SK-N-SH treated with all-trans-retinoic acid at 6 μM for 48 hours (cell line): ENCODE data around the gene FDXACB1.

ENCODE experiments used
- ATAC-seq: fragments of 200-7000 bp; cut with Tn5 transposase; 3 replicates; pipeline ENCODE4 v1.9.1; 2020; ENCODE audit warnings: mild to moderate bottlenecking, moderate library complexity
- ARNTL ChIP-seq: fragments of 450-650 bp; formaldehyde crosslinking; IDR thresholded peaks from 2 replicates; pipeline ENCODE4 v1.5.0; 2020; ENCODE audit warnings: low read depth, mild to moderate bottlenecking, moderate library complexity, borderline replicate concordance
- BACH2 ChIP-seq: fragments of 250-450 bp; sonication (Bioruptor Pico); IDR thresholded peaks from 2 replicates; pipeline ENCODE4 v1.9.0; 2021; ENCODE audit warnings: mild to moderate bottlenecking, borderline replicate concordance
- ESRRG ChIP-seq: fragments of 250-450 bp; sonication (Bioruptor Pico); IDR thresholded peaks from 2 replicates; pipeline ENCODE4 v1.6.1; 2021; ENCODE audit warnings: mild to moderate bottlenecking
- GLIS3 ChIP-seq: fragments of 250-450 bp; sonication (Bioruptor Pico); IDR thresholded peaks from 2 replicates; pipeline ENCODE4 v1.5.0; 2020; ENCODE audit warnings: mild to moderate bottlenecking, moderate library complexity
- ISL1 ChIP-seq: fragments of 250-450 bp; sonication (Bioruptor Pico); IDR thresholded peaks from 2 replicates; pipeline ENCODE4 v2.1.2; 2022; ENCODE audit warnings: mild to moderate bottlenecking, moderate library complexity
- OSR1 ChIP-seq: fragments of 250-450 bp; sonication (Bioruptor Pico); IDR thresholded peaks from 2 replicates; pipeline ENCODE4 v1.8.0; 2022; ENCODE audit warnings: moderate library complexity, mild to moderate bottlenecking, inconsistent platforms
- PPARA ChIP-seq: fragments of 250-450 bp; sonication (Bioruptor Pico); IDR thresholded peaks from 2 replicates; pipeline ENCODE4 v1.5.0; 2020; ENCODE audit warnings: mild to moderate bottlenecking, borderline replicate concordance
- RARB ChIP-seq: fragments of 250-450 bp; sonication (Bioruptor Pico); IDR thresholded peaks from 2 replicates; pipeline ENCODE4 v1.8.0; 2021; ENCODE audit warnings: mild to moderate bottlenecking, moderate library complexity
- SNAI2 ChIP-seq: fragments of 250-450 bp; sonication (Bioruptor Pico); IDR thresholded peaks from 2 replicates; pipeline ENCODE4 v1.5.0; 2020; ENCODE audit warnings: mild to moderate bottlenecking, moderate library complexity
- TCF4 ChIP-seq: fragments of 250-450 bp; sonication (Bioruptor Pico); IDR thresholded peaks from 2 replicates; pipeline ENCODE4 v1.8.0; 2021; ENCODE audit warnings: mild to moderate bottlenecking, moderate library complexity, borderline replicate concordance
- TOX ChIP-seq: fragments of 250-450 bp; sonication (Bioruptor Pico); IDR thresholded peaks from 2 replicates; pipeline ENCODE4 v1.8.0; 2021; ENCODE audit warnings: mild to moderate bottlenecking, moderate library complexity, borderline replicate concordance
- ZC3H10 ChIP-seq: fragments of 250-450 bp; sonication (Bioruptor Pico); IDR thresholded peaks from 2 replicates; pipeline ENCODE4 v1.5.1; 2021; ENCODE audit warnings: mild to moderate bottlenecking, moderate library complexity
- ZFP3 ChIP-seq: fragments of 250-450 bp; sonication (Bioruptor Pico); IDR thresholded peaks from 2 replicates; pipeline ENCODE4 v1.5.0; 2020; ENCODE audit warnings: mild to moderate bottlenecking, moderate library complexity
- ZFP30 ChIP-seq: fragments of 450-650 bp; formaldehyde crosslinking; IDR thresholded peaks from 2 replicates; pipeline ENCODE4 v1.5.0; 2022; ENCODE audit warnings: mild to moderate bottlenecking, moderate library complexity
- ZNF565 ChIP-seq: fragments of 450-650 bp; formaldehyde crosslinking; conservative IDR thresholded peaks from 2 replicates; pipeline ENCODE4 v1.5.0; 2020; ENCODE audit warnings: low read depth, mild to moderate bottlenecking, moderate library complexity
- ZNF70 ChIP-seq: fragments of 450-650 bp; formaldehyde crosslinking; IDR thresholded peaks from 2 replicates; pipeline ENCODE4 v1.5.0; 2020; ENCODE audit warnings: mild to moderate bottlenecking, moderate library complexity
- ZNF8 ChIP-seq: fragments of 450-650 bp; formaldehyde crosslinking; IDR thresholded peaks from 2 replicates; pipeline ENCODE4 v1.5.0; 2020; ENCODE audit warnings: mild to moderate bottlenecking, moderate library complexity
- TF ChIP-seq, protein P1 (sequence below): fragments of 250-450 bp; sonication (Bioruptor Pico); IDR thresholded peaks from 2 replicates; pipeline ENCODE4 v1.5.1; 2021; ENCODE audit warnings: mild to moderate bottlenecking, moderate library complexity
- TF ChIP-seq, protein P2 (sequence below): fragments of 250-450 bp; sonication (Bioruptor Pico); IDR thresholded peaks from 2 replicates; pipeline ENCODE4 v1.5.1; 2020; ENCODE audit warnings: low read depth, mild to moderate bottlenecking, moderate library complexity
- TF ChIP-seq, protein P3 (sequence below): fragments of 250-450 bp; sonication (Bioruptor Pico); IDR thresholded peaks from 2 replicates; pipeline ENCODE4 v1.5.0; 2020; ENCODE audit warnings: mild to moderate bottlenecking, moderate library complexity
- TF ChIP-seq, protein P4 (sequence below): fragments of 250-450 bp; sonication (Bioruptor Pico); IDR thresholded peaks from 2 replicates; pipeline ENCODE4 v1.8.0; 2021; ENCODE audit warnings: low read depth, mild to moderate bottlenecking, moderate library complexity, borderline replicate concordance

FDXACB1 gene

DNA sequence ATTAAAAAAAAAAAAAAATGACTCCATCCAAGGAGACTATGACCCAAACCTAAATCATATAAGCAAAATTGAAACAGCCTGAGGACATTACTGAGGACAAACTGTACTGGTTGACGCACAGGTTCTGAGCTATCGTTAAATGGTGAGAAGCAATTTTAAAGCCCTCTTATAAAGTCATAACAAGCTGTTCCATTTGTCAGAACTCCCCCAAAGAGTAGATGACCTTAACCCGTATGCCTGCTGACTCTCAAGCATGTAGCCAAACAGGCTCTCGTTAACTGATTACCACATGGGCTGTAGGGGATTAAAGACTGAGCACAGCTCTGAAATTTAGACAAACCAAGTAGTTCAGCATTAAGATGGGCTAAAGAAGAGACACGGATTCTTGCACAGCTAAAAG lies 30.4 kb upstream of the FDXACB1 start:
- TF ChIP-seq ZNF70 (no peak), ZNF8 (CRISPR knock-in tag) (no peak), BACH2 (no peak), TOX (CRISPR knock-in tag) (no peak), OSR1 (CRISPR knock-in tag) (no peak), TCF4 (CRISPR knock-in tag) (no peak), ZFP3 (CRISPR knock-in tag) (no peak), RARB (no peak), ZC3H10 (CRISPR knock-in tag) (no peak), ZFP30 (CRISPR knock-in tag) (no peak), ISL1 (no peak), ARNTL (no peak), PPARA (CRISPR knock-in tag) (no peak)
- TF ChIP-seq, protein P1, sequence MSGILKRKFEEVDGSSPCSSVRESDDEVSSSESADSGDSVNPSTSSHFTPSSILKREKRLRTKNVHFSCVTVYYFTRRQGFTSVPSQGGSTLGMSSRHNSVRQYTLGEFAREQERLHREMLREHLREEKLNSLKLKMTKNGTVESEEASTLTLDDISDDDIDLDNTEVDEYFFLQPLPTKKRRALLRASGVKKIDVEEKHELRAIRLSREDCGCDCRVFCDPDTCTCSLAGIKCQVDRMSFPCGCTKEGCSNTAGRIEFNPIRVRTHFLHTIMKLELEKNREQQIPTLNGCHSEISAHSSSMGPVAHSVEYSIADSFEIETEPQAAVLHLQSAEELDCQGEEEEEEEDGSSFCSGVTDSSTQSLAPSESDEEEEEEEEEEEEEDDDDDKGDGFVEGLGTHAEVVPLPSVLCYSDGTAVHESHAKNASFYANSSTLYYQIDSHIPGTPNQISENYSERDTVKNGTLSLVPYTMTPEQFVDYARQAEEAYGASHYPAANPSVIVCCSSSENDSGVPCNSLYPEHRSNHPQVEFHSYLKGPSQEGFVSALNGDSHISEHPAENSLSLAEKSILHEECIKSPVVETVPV (CRISPR knock-in tag) = no peak
- TF ChIP-seq, protein P2, sequence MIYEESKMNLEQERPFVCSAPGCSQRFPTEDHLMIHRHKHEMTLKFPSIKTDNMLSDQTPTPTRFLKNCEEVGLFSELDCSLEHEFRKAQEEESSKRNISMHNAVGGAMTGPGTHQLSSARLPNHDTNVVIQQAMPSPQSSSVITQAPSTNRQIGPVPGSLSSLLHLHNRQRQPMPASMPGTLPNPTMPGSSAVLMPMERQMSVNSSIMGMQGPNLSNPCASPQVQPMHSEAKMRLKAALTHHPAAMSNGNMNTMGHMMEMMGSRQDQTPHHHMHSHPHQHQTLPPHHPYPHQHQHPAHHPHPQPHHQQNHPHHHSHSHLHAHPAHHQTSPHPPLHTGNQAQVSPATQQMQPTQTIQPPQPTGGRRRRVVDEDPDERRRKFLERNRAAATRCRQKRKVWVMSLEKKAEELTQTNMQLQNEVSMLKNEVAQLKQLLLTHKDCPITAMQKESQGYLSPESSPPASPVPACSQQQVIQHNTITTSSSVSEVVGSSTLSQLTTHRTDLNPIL (CRISPR knock-in tag) = no peak
- TF ChIP-seq, protein P3, sequence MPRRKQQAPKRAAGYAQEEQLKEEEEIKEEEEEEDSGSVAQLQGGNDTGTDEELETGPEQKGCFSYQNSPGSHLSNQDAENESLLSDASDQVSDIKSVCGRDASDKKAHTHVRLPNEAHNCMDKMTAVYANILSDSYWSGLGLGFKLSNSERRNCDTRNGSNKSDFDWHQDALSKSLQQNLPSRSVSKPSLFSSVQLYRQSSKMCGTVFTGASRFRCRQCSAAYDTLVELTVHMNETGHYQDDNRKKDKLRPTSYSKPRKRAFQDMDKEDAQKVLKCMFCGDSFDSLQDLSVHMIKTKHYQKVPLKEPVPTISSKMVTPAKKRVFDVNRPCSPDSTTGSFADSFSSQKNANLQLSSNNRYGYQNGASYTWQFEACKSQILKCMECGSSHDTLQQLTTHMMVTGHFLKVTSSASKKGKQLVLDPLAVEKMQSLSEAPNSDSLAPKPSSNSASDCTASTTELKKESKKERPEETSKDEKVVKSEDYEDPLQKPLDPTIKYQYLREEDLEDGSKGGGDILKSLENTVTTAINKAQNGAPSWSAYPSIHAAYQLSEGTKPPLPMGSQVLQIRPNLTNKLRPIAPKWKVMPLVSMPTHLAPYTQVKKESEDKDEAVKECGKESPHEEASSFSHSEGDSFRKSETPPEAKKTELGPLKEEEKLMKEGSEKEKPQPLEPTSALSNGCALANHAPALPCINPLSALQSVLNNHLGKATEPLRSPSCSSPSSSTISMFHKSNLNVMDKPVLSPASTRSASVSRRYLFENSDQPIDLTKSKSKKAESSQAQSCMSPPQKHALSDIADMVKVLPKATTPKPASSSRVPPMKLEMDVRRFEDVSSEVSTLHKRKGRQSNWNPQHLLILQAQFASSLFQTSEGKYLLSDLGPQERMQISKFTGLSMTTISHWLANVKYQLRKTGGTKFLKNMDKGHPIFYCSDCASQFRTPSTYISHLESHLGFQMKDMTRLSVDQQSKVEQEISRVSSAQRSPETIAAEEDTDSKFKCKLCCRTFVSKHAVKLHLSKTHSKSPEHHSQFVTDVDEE = no peak
- TF ChIP-seq, protein P4, sequence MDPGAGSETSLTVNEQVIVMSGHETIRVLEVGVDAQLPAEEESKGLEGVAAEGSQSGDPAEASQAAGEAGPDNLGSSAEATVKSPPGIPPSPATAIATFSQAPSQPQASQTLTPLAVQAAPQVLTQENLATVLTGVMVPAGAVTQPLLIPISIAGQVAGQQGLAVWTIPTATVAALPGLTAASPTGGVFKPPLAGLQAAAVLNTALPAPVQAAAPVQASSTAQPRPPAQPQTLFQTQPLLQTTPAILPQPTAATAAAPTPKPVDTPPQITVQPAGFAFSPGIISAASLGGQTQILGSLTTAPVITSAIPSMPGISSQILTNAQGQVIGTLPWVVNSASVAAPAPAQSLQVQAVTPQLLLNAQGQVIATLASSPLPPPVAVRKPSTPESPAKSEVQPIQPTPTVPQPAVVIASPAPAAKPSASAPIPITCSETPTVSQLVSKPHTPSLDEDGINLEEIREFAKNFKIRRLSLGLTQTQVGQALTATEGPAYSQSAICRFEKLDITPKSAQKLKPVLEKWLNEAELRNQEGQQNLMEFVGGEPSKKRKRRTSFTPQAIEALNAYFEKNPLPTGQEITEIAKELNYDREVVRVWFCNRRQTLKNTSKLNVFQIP = no peak
- TF ChIP-seq, all 23 proteins: peak for 0
- ATAC-seq = no peak

DNA sequence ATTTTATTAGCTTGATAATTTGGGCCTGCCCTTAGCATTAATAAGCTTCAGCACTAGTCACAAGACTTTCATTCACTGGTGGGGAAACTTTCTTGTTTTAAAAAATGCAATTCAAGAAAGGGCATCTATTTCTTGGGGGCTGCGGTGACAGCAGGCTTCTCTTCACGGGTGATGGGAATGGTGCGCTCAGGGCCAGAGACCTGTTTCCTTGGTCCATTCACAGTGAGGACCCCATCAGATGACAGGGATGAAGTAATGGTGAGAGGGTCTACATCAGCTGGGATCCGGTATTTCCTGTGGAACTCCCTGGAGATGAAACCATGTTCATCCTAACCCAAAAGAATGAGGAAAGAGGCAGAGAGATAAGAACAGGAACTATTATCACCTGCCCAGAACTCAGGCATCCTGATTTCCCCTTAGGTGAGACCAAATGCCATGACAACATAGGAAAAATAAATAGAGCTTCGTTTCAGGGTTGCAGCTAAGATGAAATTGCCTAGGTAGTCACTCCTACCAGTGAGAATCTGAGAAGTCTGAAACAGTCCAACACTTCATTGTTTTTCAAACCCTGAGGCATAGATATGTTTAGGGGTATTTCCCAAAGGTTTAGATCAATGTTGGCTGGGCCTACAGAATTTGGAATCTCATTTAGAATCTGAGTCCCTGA lies 29.8 kb upstream of the FDXACB1 start:
- ATAC-seq = no peak
- TF ChIP-seq GLIS3 (CRISPR knock-in tag) = no peak
- no peak for TF ChIP-seq ESRRG
- no peak for TF ChIP-seq TCF4 (CRISPR knock-in tag)
- no peak for TF ChIP-seq ZNF565
- TF ChIP-seq, protein P3 = no peak
- TF ChIP-seq ISL1 = no peak
- TF ChIP-seq RARB = no peak
- no peak for TF ChIP-seq SNAI2 (CRISPR knock-in tag)
- no peak for TF ChIP-seq PPARA (CRISPR knock-in tag)
- TF ChIP-seq, protein P4 = no peak
- no peak for TF ChIP-seq ZNF70
- TF ChIP-seq, all 23 proteins: peak for 0
